Astrocyte (in vitro differentiated cells and primary cell): ENCODE measurements around the gene HOXB7.

Experiments
- CTCF ChIP-seq: IDR thresholded peaks from 2 replicates; pipeline ENCODE4 v1.5.1; 2011; ENCODE audit warnings: low read depth, mild to moderate bottlenecking, inconsistent platforms, low read length, moderate library complexity; ENCODE audit not compliant: insufficient read depth
- EZH2 ChIP-seq: IDR thresholded peaks from 2 replicates; pipeline ENCODE4 v1.6.1; 2012; ENCODE audit warnings: mild to moderate bottlenecking, low read length, inconsistent platforms; ENCODE audit not compliant: insufficient read depth

- TF ChIP-seq CTCF (no peak), EZH2 (no peak)
Observed at GRCh38 chr17:48566717-48567116, 44.1 kb downstream of the HOXB7 start.
